Bronchial epithelial cell (primary cell): Measurements from ENCODE around the gene ADAMTS14. TPM values are rescaled to one million over a fixed set of nuclear protein-coding genes. Genes with fewer than 3 reads are reported as not detected.

ENCODE experiments used
- DNase-seq: peaks from one replicate; pipeline ENCODE4 v3.0.0-alpha.2; 2010; ENCODE audit warnings: low read depth
- FAIRE-seq: peaks from 2 replicates; lab custom pipeline; 2011; peaks lifted over from hg19 to GRCh38; lab: Jason Lieb, UNC
- H3K27me3 ChIP-seq: 2 replicates; pipeline ENCODE4 v1.5.1; 2011; ENCODE audit warnings: low read length; ENCODE audit not compliant: control insufficient read depth, insufficient read depth
- H3K36me3 ChIP-seq: 2 replicates; pipeline ENCODE4 v1.5.1; 2011; ENCODE audit warnings: low read length; ENCODE audit not compliant: control insufficient read depth, insufficient read depth
- H3K4me3 ChIP-seq: 2 replicates; pipeline ENCODE4 v1.5.1; 2011; ENCODE audit warnings: mild to moderate bottlenecking, low read depth, low read length, control low read depth
- CTCF ChIP-seq: IDR thresholded peaks from 2 replicates; pipeline ENCODE4 v1.5.1; 2011; ENCODE audit warnings: mild to moderate bottlenecking, moderate library complexity, low read length, control low read depth, inconsistent platforms; ENCODE audit not compliant: insufficient read depth, severe bottlenecking
- total RNA-seq: library from RNA; depleted of rRNA; stranded (reverse); fragments of >200 nt; gene quantifications from 2 replicates; pipeline ENCODE4 v1.2.1, GENCODE V29; 2014

ADAMTS14 gene
- total RNA-seq, 1 donor from 2014 or later: 0.26 TPM

- Histone ChIP-seq H3K27me3 (peaks cover 2% of the 10 kb centered on the region), H3K4me3 (no peak overlapping the region), H3K36me3 (no peaks in the 10 kb centered on the region)
- TF ChIP-seq CTCF: no peak
- FAIRE-seq (no peak), DNase-seq (no peak)
Measured at GRCh38 chr10:70748801-70749573, 76.7 kb downstream of the ADAMTS14 start.

GRCh38 chr10:70749756-70750155 lies 77.5 kb downstream of the ADAMTS14 start:
- Histone ChIP-seq H3K4me3 (no peak overlapping the region), H3K36me3 (no peaks in the 10 kb centered on the region), H3K27me3 (peaks cover 2% of the 10 kb centered on the region)
- DNase-seq: no peak
- no peak for TF ChIP-seq CTCF
- FAIRE-seq: no peak

- H3K27me3 ChIP-seq: peaks cover 2% of the 10 kb centered on the region
- no peak for TF ChIP-seq CTCF
- H3K4me3 ChIP-seq: no peak overlapping the region
- FAIRE-seq: peak; percentile 32
- no peak for DNase-seq
- no peaks in the 10 kb centered on the region for H3K36me3 ChIP-seq
Measured at GRCh38 chr10:70750156-70750703, 77.9 kb downstream of the ADAMTS14 start.

GRCh38 chr10:70751356-70751755 lies 79.0 kb downstream of the ADAMTS14 start:
- H3K27me3 ChIP-seq: peaks cover 4% of the 10 kb centered on the region
- FAIRE-seq: no peak
- TF ChIP-seq CTCF: no peak
- no peak overlapping the region for H3K4me3 ChIP-seq
- no peaks in the 10 kb centered on the region for H3K36me3 ChIP-seq
- no peak for DNase-seq

- Histone ChIP-seq H3K4me3 (no peak overlapping the region), H3K27me3 (peaks cover 7% of the 10 kb centered on the region), H3K36me3 (no peaks in the 10 kb centered on the region)
- no peak for DNase-seq
- no peak for FAIRE-seq
- TF ChIP-seq CTCF: no peak
Measured at GRCh38 chr10:70751991-70752390, 79.7 kb downstream of the ADAMTS14 start.
